ENCODE measurements around the gene DCAF4L1.

Gene DCAF4L1

GRCh38 chr4:42018451-42018850 is 36.9 kb downstream of the DCAF4L1 start:
- H3K9me3 Mint-ChIP-seq = no peaks in the 10 kb centered on the region
- peaks cover 37% of the 10 kb centered on the region for H3K4me1 Mint-ChIP-seq
- no peaks in the 10 kb centered on the region for H3K27me3 Mint-ChIP-seq
- H3K4me3 Mint-ChIP-seq = no peak overlapping the region
- H3K36me3 Mint-ChIP-seq = peaks cover 28% of the 10 kb centered on the region
- no peak overlapping the region for H3K27ac Mint-ChIP-seq

Data from activated naive CD4-positive, alpha-beta T cell treated with anti-CD3 and anti-CD28 coated beads, Interleukin-2, amount 50 U/mL, for 24 hours (primary cell).